DMS 273 (cell line): ENCODE data around the gene SDF4.
A peak's percentile ranks its signal among the peaks of the same experiment; 100 is the strongest.

ENCODE experiments used
- DNase-seq: peaks from one replicate; lab custom pipeline; 2025; ENCODE audit not compliant: unreplicated experiment; lab: John Stamatoyannopoulos, UW

SDF4 gene

GRCh38 chr1:1168451-1169411 is 63.1 kb downstream of the SDF4 start:
- DNase-seq = peak; percentile 60

DNA sequence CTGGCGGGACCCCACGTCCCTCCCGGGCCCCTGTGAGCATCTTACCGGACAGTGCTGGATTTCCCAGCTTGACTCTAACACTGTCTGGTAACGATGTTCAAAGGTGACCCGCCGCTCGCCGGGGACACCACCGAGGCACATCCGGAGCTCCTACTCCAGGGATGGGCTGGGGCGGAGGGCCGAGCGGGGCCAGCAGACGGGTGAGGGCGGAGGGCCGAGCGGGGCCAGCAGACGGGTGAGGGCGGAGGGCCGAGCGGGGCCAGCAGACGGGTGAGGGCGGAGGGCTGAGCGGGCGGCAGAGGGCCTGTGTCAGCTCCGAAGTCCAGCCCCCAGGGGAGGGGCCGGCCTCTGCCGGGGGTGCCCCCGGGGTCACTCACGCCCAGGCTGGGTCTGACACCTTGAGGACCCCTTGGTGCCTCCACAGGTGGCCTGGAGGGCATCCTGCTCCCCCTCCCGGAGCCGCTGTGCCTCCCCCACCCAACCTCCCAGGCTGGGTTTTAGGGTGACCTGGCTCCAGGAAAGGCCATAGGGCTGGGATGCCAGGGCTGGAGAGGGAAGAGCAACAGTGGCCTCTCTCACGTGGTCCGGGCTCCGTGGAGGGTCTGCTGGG is 63.9 kb downstream of the SDF4 start:
- DNase-seq = no peak

GRCh38 chr1:1167398-1167821 is 64.4 kb downstream of the SDF4 start:
- no peak for DNase-seq
